Stimulated activated CD8-positive, alpha-beta memory T cell treated with anti-CD3 and anti-CD28 coated beads, Interleukin-4, amount 100 ng/mL, for 4 hours (primary cell): Measurements from ENCODE around the gene SCAF8.
"Not testable (repeated sequence)": the region's sequence is repeated elsewhere in the genome, so short reads cannot be mapped to it uniquely, and the experiment has no call there.

Experiments used
- DNase-seq, 2 donors: peaks; one replicate each; pipeline ENCODE4 v3.0.0-alpha.2; 2020; ENCODE audit warnings: low read depth in 2 of 2, low spot score in 1 of 2

SCAF8 gene, protein sequence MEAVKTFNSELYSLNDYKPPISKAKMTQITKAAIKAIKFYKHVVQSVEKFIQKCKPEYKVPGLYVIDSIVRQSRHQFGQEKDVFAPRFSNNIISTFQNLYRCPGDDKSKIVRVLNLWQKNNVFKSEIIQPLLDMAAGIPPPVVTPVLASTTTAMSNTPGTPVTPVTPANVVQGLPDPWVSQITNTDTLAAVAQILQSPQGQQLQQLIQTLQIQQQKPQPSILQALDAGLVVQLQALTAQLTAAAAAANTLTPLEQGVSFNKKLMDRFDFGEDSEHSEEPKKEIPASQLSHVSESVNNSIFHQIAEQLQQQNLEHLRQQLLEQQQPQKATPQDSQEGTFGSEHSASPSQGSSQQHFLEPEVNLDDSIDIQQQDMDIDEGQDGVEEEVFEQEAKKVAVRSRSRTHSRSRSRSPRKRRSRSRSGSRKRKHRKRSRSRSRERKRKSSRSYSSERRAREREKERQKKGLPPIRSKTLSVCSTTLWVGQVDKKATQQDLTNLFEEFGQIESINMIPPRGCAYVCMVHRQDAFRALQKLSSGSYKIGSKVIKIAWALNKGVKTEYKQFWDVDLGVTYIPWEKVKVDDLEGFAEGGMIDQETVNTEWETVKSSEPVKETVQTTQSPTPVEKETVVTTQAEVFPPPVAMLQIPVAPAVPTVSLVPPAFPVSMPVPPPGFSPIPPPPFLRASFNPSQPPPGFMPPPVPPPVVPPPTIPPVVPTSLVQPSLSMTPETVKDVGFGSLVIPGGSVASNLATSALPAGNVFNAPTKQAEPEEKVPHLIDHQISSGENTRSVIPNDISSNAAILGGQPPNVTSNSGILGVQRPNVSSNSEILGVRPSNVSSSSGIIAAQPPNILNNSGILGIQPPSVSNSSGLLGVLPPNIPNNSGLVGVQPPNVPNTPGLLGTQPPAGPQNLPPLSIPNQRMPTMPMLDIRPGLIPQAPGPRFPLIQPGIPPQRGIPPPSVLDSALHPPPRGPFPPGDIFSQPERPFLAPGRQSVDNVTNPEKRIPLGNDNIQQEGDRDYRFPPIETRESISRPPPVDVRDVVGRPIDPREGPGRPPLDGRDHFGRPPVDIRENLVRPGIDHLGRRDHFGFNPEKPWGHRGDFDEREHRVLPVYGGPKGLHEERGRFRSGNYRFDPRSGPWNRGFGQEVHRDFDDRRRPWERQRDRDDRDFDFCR (N-terminal part only)

DNA sequence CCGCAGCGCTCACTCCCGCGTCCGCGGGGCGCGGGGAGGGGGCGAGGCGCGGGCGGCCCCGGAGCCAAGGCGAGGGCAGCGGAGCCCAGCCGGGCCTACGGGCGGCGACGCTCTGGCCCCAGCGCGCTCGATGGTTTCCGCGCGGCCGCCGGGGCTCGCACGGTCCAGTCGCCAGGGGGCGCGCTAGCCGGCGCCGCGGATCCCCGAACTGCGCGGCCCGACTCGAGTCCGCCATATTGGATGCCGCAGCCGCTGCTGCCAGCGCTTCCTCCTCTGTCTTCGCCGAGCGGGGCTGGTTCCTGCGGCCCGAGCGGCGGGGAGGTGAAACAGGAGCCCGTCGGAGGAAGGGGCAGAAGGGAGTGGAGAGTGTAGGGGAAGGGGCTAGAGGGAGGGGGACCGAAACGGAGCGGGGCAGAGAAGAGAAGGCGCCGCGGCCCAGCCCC, at the start of gene SCAF8:
TSS of gene SCAF8 (plus strand) at position 234 of the 443 bp plus-strand sequence. CDS start 485 bp downstream, outside the sequence.
- peak; percentile 65 to 66 for DNase-seq

DNA sequence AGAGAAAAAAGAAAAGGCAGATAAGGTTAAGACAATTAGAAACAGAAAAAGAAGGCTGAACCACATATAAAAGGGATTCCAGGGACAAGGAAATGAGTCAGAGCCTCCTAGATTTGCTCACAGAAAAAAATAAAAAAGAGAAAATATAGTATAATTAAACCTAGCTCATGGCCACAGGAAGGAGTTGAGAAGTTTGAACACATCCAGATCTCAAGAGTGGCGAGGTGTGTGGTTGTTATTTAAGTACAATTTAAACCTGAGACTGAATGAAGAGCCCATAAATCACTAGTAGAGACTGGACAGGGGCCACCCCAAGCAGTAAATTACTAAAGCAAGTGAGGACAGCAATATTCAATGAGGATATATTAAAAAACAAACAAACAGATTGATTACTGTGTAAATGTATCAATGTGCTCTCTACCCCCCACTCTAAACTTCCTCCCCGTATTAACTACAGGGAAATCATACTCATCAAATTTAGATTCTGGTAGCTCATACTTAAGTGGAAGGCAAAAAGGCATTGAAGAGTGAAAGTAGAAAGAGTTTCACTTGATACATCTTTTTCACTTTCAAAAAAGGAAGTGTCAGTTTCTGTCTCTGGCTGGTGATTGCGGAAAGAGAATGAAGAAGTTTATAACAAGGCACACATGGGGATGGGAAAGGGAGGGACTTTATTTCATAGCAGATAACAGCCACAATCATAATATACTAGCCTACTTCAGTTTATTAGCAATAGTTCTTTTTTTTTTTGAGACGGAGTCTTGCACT, 49.3 kb upstream of the SCAF8 start:
- no peak for DNase-seq

DNA sequence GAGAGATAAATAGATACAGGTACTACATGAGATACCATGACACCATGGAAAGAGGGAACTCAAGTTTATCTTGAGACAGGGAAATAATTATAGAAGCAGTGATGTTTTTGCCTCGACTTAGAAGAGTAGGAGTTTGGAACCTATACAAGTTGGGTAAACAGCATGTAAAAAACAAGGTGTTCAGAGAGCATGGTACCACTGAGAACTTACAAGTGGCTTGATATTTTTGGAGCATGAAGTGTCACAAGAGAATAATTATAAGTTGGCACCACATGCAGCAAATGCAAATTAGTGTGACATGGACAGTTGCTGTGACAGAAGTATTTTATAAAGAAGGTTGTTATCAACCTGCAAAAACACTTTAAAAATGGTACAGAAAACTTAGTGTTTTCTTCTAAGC, 47.1 kb upstream of the SCAF8 start:
- no peak for DNase-seq

DNA sequence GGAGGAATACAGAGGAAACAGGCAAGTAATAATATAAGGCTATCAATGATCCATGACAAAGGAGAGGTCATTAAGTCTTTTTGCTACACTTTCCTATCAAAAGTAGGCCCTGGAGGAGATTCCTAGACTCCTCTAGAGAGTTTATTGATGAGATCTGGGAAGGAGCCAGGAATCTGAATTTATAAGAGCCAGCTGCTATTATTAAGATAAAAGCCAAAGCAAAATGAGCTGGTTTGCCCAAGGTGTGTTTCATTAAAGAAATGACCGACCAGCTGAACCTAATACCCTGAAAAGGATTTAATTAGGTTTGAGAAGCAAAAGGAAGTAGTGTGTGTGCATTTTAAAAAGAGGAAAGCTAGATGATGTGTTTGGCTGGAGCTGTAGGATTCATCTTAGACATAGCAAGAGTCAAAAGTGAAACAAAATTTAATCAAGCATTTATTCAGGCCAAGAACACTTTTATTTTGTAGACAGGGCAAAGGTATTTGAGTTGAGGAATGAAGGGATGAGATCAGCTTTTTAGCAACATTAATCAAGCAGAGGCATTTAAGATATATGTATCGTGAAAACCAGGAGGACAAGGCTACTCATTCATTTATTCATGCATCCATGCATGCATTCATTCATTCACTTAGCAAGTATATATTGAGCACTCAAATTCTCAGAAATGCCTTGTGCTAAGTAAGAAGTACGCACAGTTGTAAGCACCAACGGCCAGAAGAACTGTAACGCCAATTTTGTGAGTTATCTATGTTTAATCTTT, 43.5 kb upstream of the SCAF8 start:
- DNase-seq: no peak

DNA sequence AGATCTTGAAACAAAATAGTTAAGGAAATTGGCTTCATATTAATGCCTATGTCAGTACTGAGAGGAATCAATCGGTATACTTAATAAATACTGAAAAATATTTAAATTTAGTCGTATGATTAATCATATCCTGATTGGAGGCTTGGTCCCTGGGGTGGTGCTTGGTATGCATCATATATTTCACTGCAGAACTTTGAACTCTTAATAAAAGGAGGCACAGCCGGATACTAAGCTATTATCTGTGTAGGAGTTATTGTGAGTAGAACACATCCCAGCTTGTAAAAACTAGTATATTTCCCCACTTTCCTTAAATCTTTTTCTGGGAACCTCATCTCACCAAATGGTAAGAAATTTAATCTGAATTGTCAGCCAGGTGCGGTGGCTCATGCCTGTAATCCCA, 42.4 kb upstream of the SCAF8 start:
- DNase-seq: no peak

DNA sequence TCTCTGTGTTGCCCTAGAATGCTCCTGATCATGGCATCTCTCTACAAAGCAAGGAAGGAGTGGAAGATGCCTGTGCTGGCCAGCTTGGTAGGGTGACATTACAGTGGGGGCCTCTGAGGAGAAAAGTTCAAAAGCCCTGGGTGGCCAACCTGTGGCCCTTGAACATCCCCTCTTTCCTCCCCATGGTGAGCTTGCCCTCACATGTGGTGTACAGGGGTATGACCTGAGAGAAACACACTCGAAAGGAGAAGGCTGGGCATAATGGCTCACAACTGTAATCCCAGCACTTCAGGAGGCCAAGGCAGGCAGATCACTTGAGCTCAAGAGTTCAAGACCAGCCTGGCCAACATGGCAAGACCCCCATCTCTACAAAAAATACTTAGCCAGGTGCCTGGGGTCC, 36.6 kb upstream of the SCAF8 start:
- no peak for DNase-seq

DNA sequence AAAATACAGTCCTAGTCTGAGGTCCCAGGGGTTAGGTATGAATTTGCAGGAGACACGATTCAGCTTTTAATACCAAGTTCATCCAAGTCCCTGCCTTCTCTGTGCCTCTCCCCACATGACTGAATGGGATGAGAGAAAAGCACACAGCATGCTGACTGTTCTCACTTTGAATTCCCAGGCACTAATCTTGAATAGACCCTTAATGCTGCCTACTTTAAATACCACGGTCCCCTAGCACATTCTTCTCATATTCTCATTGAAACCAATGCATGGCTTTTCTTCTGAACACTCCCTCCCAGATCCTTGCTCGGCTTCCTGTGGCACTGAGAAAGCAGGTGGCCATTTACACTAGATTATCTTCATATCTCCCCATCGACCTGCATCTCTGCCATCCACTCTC, 30.1 kb upstream of the SCAF8 start:
- DNase-seq: no peak

DNA sequence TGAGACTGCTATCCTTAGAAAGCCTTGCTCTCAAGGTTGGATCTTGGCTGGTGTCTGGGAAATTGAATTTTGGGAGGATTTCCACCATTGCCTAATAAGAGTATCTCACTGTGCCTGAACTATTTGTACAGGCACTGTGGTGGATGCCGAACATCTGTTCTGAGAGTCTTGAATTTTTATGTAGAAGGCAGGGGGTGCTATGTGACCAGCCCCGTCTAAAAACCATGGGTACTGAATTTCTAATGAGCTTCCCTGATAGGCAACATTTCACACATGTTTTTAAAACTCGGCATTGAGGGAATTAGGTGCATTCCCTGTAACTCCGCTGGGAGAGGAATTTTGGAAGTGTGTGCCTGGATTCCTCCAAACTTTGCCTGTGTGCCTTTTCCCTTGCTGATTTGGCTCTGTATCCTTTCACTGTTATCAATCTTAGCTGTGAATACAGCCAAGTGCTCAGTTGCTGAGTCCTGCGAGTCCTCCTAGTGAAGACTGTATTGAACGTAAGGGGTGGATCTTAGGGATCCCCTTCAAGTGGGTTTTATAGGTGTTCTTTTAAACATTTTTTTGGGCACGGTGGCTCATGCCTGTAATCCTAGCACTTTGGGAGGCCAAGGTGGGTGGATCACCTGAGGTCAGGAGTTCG, 27.6 kb upstream of the SCAF8 start:
- no peak for DNase-seq

DNA sequence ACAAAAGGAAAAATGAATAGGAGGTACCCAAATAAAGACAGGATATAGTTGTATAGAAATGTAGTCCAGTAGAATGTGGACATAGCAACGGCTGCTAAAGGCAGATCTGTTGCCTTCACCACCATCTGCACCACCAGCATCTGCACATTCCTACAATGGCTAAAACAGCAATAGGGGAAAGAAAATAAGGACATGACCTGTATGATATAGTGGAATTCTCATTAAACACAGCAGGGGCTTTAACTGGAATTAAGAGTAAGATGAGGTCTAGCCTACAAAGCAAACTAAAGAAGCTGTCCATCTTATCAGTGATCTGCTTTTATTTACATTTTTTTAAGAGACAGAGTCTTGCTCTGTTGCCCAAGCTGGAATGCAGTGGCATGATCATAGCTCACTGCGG, 26.8 kb upstream of the SCAF8 start:
- DNase-seq: no peak

DNA sequence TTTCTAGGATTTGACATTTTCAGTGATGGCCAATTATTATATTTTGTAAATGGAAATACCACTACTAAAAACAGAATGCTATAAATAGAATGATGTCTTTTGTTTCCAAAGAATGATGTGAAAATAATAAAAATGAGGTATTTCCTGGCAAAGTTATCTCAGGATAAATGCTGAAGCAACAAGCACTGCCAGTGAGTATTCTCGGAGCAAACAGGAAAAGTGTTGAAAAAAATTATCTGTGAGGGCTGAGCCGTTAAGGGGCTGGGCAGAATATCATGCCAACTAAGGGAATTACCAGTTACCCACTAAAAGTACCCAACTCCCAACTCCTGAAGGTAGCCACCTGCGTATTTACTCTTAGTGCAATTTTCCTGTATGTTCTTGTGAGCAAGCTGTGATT, 23.6 kb upstream of the SCAF8 start:
- no peak for DNase-seq

DNA sequence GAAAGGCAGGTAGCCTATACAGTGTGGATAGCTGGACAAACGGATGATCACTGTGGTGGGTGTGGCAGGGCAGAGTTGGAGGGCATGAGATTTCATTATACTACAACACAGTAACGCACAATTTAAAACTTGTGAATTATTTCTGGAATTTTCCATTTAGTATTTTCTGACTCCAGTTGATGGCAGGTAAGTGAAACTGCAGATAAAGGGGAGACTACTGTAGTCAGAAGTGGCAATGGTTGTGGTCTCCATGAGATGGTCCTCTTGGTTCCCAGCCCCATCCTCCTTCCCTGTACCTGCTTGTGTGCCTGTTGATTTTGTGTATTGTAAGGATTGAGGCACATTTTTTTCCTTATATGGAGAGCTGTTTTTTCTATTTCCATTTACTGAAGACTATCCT, 22.5 kb upstream of the SCAF8 start:
- no peak for DNase-seq

DNA sequence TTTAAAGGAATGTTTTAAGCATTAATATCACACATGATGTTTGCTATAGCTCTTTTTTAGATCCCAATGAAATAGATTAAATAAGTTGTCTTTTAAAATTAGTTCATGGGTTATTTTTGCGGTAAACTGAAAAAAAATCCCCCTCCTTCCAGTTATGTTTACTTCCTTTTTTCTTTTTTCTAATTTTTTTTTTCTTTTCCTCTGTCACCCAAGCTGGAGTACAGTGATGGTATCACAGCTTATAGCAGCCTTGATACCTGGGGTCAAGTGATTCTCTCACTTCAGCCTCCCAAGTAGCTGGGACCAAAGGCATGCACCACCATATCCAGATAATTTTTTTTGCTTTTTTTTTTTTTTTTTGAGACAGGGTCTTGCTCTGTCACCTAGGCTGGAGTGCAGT, 17.8 kb upstream of the SCAF8 start:
- DNase-seq: no peak

DNA sequence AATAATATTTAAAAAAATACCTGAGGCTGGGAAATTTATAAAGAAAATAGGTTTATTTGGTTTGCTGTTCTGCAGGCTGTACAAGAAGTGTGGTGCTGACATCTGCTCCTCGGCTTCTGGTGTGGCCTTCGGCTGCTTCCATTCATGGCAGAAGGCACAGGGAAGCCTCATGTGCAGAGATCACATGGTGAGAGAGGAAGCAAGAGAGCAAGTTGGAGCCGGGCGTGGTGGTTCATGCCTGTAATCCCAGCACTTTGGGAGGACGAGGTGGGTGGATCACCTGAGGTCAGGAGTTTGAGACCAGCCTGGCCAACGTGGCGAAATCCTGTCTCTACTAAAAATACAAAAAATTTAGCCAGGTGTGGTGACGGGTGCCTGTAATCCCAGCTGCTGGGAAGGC, 16.9 kb upstream of the SCAF8 start:
- not testable (repeated sequence) for DNase-seq

DNA sequence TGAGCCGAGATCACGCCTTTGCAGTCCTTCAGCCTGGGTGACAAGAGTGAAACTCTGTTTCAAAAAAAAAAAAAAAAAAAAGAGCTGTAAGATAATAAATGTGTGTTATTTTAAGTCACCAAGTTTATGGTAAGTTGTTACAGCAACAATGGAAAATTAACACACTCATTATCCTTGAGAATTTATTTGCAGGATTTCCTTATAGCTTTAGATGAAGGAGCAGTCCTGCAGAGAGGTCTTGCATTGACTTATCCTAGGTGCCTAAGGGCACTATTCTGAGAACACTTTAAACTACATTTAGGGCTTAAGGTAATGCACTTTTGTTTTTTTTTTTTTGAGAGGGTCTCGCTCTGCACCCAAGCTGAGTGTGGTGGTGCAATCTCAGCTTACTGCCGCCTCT, 13.8 kb upstream of the SCAF8 start:
- no peak for DNase-seq

DNA sequence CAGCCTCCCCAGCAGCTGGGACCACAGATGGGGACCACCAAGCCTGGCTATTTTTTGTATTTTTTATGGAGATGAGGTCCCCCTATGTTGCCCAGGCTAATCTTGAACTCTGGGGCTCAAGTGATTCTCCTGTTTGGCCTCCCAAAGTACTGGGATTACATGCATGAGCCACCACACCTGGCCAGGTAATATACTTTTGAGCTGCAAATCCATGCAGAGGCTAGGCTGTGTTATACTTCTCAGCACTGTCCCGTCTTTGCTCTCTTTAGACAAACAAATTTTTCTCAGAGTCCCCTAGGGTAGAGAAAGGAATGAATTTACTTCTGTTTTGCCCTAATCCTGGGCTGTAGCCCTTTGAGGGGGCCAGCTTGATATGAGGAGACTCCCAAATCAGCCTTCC, 13.4 kb upstream of the SCAF8 start:
- DNase-seq: no peak

DNA sequence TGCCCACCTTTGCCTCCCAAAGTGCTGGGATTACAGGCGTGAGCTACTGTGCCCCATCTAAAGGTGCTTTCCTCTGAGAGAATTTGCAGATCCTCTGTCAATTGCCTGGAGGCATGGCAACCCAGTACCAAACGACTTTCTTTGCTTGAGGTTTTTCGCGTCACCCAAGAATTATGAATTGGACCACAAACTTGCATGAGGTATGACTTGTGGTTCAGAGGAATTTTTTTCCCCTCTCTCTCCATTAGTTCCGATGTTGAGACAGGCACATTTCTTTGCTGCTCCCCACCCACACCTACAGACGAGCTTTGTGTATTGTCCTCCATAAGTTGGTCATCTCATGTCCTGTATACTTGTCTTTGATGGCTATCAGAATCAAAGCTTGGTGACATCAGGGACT, 11.8 kb upstream of the SCAF8 start:
- no peak for DNase-seq

DNA sequence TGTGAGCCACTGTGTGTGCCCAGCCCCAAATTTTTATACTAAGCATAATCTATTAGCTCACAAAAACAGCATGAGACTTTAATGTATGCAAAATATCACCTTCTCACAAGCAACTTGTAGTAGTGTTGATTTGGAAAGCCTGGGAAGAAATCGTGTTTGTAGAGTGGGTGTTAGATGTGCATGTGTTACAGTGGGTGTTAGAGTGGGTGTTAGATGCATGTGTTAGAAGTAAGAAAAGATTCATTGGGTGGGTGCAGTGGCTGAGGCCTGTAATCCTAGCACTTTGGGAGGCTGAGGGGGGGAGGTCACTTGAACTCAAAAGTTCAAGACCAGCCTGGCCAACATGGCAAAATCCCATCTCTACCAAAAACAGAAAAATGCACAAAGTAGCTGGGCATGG, 6.3 kb upstream of the SCAF8 start:
- DNase-seq: no peak

DNA sequence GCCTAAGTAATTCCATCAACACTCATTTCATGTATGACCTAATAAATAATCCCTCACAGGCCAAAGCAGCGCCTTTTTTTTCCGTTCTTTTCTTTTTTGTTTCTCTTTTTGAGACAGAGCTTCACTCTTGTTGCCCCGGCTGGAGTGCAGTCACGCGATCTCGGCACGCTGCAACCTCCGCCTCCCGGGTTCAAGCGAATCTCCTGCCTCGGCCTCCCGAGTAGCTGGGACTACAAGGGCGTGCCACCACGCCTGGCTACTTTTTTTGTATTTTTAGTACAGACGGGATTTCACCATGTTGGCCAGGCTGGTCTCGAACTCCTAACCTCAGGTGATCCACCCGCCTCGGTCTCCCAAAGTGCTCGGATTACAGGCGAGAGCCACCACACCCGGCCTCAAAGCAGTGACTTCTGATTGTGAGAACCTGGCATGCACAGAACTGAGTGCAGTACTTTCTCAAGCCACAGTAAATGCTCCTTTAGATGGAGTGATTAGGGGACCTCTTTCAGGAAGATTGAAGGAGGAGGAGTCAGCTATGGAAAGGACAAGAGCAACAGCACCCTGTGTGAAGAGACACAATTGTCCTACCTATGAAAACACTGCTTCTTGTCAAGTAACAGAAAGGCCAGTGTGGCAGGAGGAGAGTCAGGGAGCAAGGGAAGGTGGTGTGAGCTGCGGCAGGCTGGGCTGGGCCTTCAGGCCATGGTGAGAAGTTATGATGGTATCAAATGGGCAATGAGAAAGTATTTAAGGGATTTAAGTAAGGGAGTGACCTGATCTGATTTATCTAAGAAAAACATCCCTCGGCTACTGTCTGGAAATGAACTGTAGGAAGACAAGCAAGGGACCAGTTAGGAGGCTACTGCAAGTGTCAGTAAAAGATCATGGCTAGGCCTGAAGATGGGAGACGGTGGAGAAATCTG, 1.7 kb upstream of the SCAF8 start:
- DNase-seq: no peak
